ENCODE measurements around the gene OSBPL3. TPM values are rescaled to one million over a fixed set of nuclear protein-coding genes. Genes with fewer than 3 reads are reported as not detected.

Gene OSBPL3
- polyA plus RNA-seq, 3 donors: 2.6 to 9.2 (median 3.7) TPM

- peak overlapping the region in 6 of 7 donors; percentile 38 to 87 (median 68) for H3K27ac Mint-ChIP-seq
- peaks cover 0 to 20% (median 2%) of the 10 kb centered on the region in 7 donors for H3K9me3 Mint-ChIP-seq
- no peak for TF ChIP-seq CTCF (IDR thresholded peaks at IDR 0.05)
- Histone ChIP-seq H3K9ac (ENCODE audit: insufficient read depth, low read length, poor library complexity, severe bottlenecking) (no peak overlapping the region), H3K4me3 (replicated peaks in 1 of 3; ENCODE audit: low read depth in 2 of 3, low read length in 3 of 3) (peak overlapping the region in 1 of 3 experiments; percentile 72), H3K9me3 (replicated peaks in 1 of 2; ENCODE audit: control insufficient read depth in 1 of 2, insufficient read depth in 1 of 2, low read length in 2 of 2) (no peaks in the 10 kb centered on the region), H3K79me2 (ENCODE audit: insufficient read depth, low read length) (no peaks in the 10 kb centered on the region), H3K36me3 (replicated peaks in 1 of 2; ENCODE audit: control insufficient read depth in 1 of 2, insufficient read depth in 2 of 2, low read length in 2 of 2) (no peaks in the 10 kb centered on the region), H3K27ac (ENCODE audit: low read depth in 1 of 2, low read length in 2 of 2) (peak overlapping the region in 1 of 2 donors; percentile 29), H3K4me2 (replicated peaks; ENCODE audit: extremely low read depth, low read length, poor library complexity, severe bottlenecking) (peak overlapping the region; percentile 78), H4K20me1 (ENCODE audit: insufficient read depth, low read length) (no peaks in the 10 kb centered on the region), H2AFZ (ENCODE audit: insufficient read depth, low read depth, low read length, poor library complexity, severe bottlenecking) (peak overlapping the region; percentile 76), H3K4me1 (ENCODE audit: control insufficient read depth in 1 of 2, insufficient read depth in 2 of 2, low read length in 2 of 2) (peaks cover 33 to 37% of the 10 kb centered on the region in 2 donors), H3K27me3 (ENCODE audit: control insufficient read depth in 2 of 2, insufficient read depth in 2 of 2, low read length in 2 of 2) (peaks cover 39 to 47% of the 10 kb centered on the region in 2 donors)
- peak; percentile 61 to 78 (median 73) for DNase-seq
- peaks cover 29 to 69% (median 29%) of the 10 kb centered on the region in 3 donors for H3K27me3 Mint-ChIP-seq (ENCODE audit: low read depth in 3 of 3)
- H3K36me3 Mint-ChIP-seq: peaks cover 3 to 9% of the 10 kb centered on the region in 2 donors
- peak overlapping the region; percentile 81 to 92 for H3K4me3 Mint-ChIP-seq
- peaks cover 33% of the 10 kb centered on the region for H3K4me1 Mint-ChIP-seq
- WGBS (ENCODE audit: insufficient coverage): 0% methylated on average over 6 of the region's 12 CpGs
- intact Hi-C loops (cut with micrococcal nuclease): no loop called here
These were observed 224.2 kb downstream of the OSBPL3 start for GRCh38 chr7:24755541-24756407.

- intact Hi-C loops (cut with micrococcal nuclease): no loop called here
- Histone ChIP-seq H3K79me2 (ENCODE audit: insufficient read depth, low read length) (no peaks in the 10 kb centered on the region), H3K9ac (ENCODE audit: insufficient read depth, low read length, poor library complexity, severe bottlenecking) (no peak overlapping the region), H3K36me3 (replicated peaks in 1 of 2; ENCODE audit: control insufficient read depth in 1 of 2, insufficient read depth in 2 of 2, low read length in 2 of 2) (no peaks in the 10 kb centered on the region), H4K20me1 (ENCODE audit: insufficient read depth, low read length) (no peaks in the 10 kb centered on the region), H3K4me3 (replicated peaks in 1 of 3; ENCODE audit: low read depth in 2 of 3, low read length in 3 of 3) (no peak overlapping the region), H3K27ac (ENCODE audit: low read depth in 1 of 2, low read length in 2 of 2) (peak overlapping the region in 1 of 2 donors; percentile 29), H3K27me3 (ENCODE audit: control insufficient read depth in 2 of 2, insufficient read depth in 2 of 2, low read length in 2 of 2) (peaks cover 39 to 44% of the 10 kb centered on the region in 2 donors), H3K4me1 (ENCODE audit: control insufficient read depth in 1 of 2, insufficient read depth in 2 of 2, low read length in 2 of 2) (peaks cover 33 to 37% of the 10 kb centered on the region in 2 donors), H3K9me3 (replicated peaks in 1 of 2; ENCODE audit: control insufficient read depth in 1 of 2, insufficient read depth in 1 of 2, low read length in 2 of 2) (no peaks in the 10 kb centered on the region), H3K4me2 (replicated peaks; ENCODE audit: extremely low read depth, low read length, poor library complexity, severe bottlenecking) (no peak overlapping the region), H2AFZ (ENCODE audit: insufficient read depth, low read depth, low read length, poor library complexity, severe bottlenecking) (no peak overlapping the region)
- no peak for TF ChIP-seq CTCF (IDR thresholded peaks at IDR 0.05)
- H3K27me3 Mint-ChIP-seq (ENCODE audit: low read depth in 3 of 3): peaks cover 25 to 69% (median 29%) of the 10 kb centered on the region in 3 donors
- H3K9me3 Mint-ChIP-seq: peaks cover 0 to 20% (median 2%) of the 10 kb centered on the region in 7 donors
- DNase-seq: peak; percentile 12 to 40 (median 29)
- no peak overlapping the region for H3K4me3 Mint-ChIP-seq
- peak overlapping the region in 6 of 7 donors; percentile 36 to 87 (median 68) for H3K27ac Mint-ChIP-seq
- H3K4me1 Mint-ChIP-seq: peaks cover 33% of the 10 kb centered on the region
- 56% methylated on average over 3 of the region's 3 CpGs for WGBS (ENCODE audit: insufficient coverage)
- peaks cover 3 to 9% of the 10 kb centered on the region in 2 donors for H3K36me3 Mint-ChIP-seq
These were observed 225.0 kb downstream of the OSBPL3 start for GRCh38 chr7:24754906-24755506.
